GM06990 (cell line): Measurements from ENCODE around the gene AKAP1.

Experiments used
- DNase-seq: peaks from one replicate; pipeline ENCODE4 v3.0.0-alpha.2; 2011; ENCODE audit not compliant: insufficient read length; ENCODE audit errors: extremely low read depth
- H3K27me3 ChIP-seq: replicated peaks from 2 replicates; pipeline ENCODE4 v1.6.0; 2011; ENCODE audit warnings: low read length; ENCODE audit not compliant: control insufficient read depth, insufficient read depth
- H3K36me3 ChIP-seq: 2 replicates; pipeline ENCODE4 v1.5.1; 2011; ENCODE audit warnings: low read length; ENCODE audit not compliant: control insufficient read depth, insufficient read depth
- H3K4me3 ChIP-seq: replicated peaks from 2 replicates; pipeline ENCODE4 v1.5.1; 2011; ENCODE audit warnings: low read depth, mild to moderate bottlenecking, control low read depth, low read length
- CTCF ChIP-seq: IDR thresholded peaks from 2 replicates; pipeline ENCODE4 v1.5.1; 2011; ENCODE audit warnings: low read length, control low read depth, mild to moderate bottlenecking, inconsistent platforms; ENCODE audit not compliant: insufficient read depth, poor library complexity, severe bottlenecking

Gene AKAP1

GRCh38 chr17:57135789-57136291, 50.8 kb downstream of the AKAP1 start:
- no peak for DNase-seq
- no peak for TF ChIP-seq CTCF
- no peak overlapping the region for H3K4me3 ChIP-seq
- H3K27me3 ChIP-seq: no peaks in the 10 kb centered on the region
- no peaks in the 10 kb centered on the region for H3K36me3 ChIP-seq

- no peak for TF ChIP-seq CTCF
- DNase-seq: no peak
- Histone ChIP-seq H3K4me3 (no peak overlapping the region), H3K36me3 (no peaks in the 10 kb centered on the region), H3K27me3 (no peaks in the 10 kb centered on the region)
Measured at GRCh38 chr17:57136355-57136754, 51.3 kb downstream of the AKAP1 start.

- no peak for DNase-seq
- no peak for TF ChIP-seq CTCF
- H3K36me3 ChIP-seq: no peaks in the 10 kb centered on the region
Measured at GRCh38 chr17:57138030-57138911, 53.2 kb downstream of the AKAP1 start.

GRCh38 chr17:57138956-57139576, 54.0 kb downstream of the AKAP1 start:
- Histone ChIP-seq H3K36me3 (no peaks in the 10 kb centered on the region), H3K27me3 (no peaks in the 10 kb centered on the region), H3K4me3 (no peak overlapping the region)
- no peak for DNase-seq
- TF ChIP-seq CTCF: peak; percentile 5

More at GRCh38 chr17:57138030-57138911, 53.2 kb downstream of the AKAP1 start:
- no peak overlapping the region for H3K4me3 ChIP-seq
- no peaks in the 10 kb centered on the region for H3K27me3 ChIP-seq

- H3K4me3 ChIP-seq: no peak overlapping the region
- DNase-seq: no peak
- no peak for TF ChIP-seq CTCF
- no peaks in the 10 kb centered on the region for H3K27me3 ChIP-seq
- H3K36me3 ChIP-seq: no peaks in the 10 kb centered on the region
Measured at GRCh38 chr17:57140316-57140715, 55.3 kb downstream of the AKAP1 start.
